ENCODE results near the gene TENT4B. TPM values are rescaled to one million over a fixed set of nuclear protein-coding genes. Genes with fewer than 3 reads are reported as not detected.

The TENT4B gene
- total RNA-seq, 1 experiment from 2014 or later: 13.0 TPM

GRCh38 chr16:50272111-50272571, 119.0 kb downstream of the TENT4B start:
- Histone ChIP-seq H3K4ac (ENCODE audit: low read depth, low read length) (no peak overlapping the region), H3K4me1 (ENCODE audit: insufficient read depth, low read length) (peaks cover 2% of the 10 kb centered on the region; the same call in 1 of the 2 replicates), H2BK20ac (ENCODE audit: low read depth, low read length, poor library complexity, severe bottlenecking) (no peak overlapping the region), H3K14ac (ENCODE audit: insufficient read depth, low read length) (no peak overlapping the region), H3K9ac (ENCODE audit: extremely low read depth, insufficient read length, low read length) (no peak overlapping the region), H3K9me3 (ENCODE audit: control insufficient read depth, low read depth, low read length) (no peaks in the 10 kb centered on the region), H4K20me1 (ENCODE audit: control insufficient read depth, insufficient read depth, insufficient read length) (no peaks in the 10 kb centered on the region), H2AK5ac (ENCODE audit: insufficient read length, low read length) (no peak overlapping the region), H3K27ac (ENCODE audit: insufficient read length, low read depth, low read length) (no peak overlapping the region), H3T11ph (ENCODE audit: low read length) (no peak overlapping the region), H2AFZ (ENCODE audit: low read length) (no peak overlapping the region), H2BK120ac (ENCODE audit: low read depth, low read length, poor library complexity, severe bottlenecking) (no peak overlapping the region), H4K91ac (ENCODE audit: insufficient read length, low read depth, low read length) (no peak overlapping the region), H4K5ac (ENCODE audit: insufficient read length, low read depth, low read length) (no peak overlapping the region), H3K56ac (ENCODE audit: insufficient read length, low read depth, low read length) (no peak overlapping the region), H3K27me3 (ENCODE audit: insufficient read depth, low read length) (no peaks in the 10 kb centered on the region), H3K79me2 (ENCODE audit: insufficient read depth, low read length) (no peaks in the 10 kb centered on the region), H2BK12ac (ENCODE audit: insufficient read length, low read depth, low read length) (no peak overlapping the region), H3K4me2 (ENCODE audit: insufficient read depth, insufficient read length, low read length) (no peak overlapping the region), H2BK5ac (ENCODE audit: insufficient read length, low read length) (no peak overlapping the region), H4K8ac (replicated peaks; ENCODE audit: insufficient read length, low read depth, low read length) (no peak overlapping the region), H3K23me2 (ENCODE audit: insufficient read length, low read depth, low read length, poor library complexity, severe bottlenecking) (no peaks in the 10 kb centered on the region), H3K79me1 (ENCODE audit: insufficient read depth, low read depth, low read length, poor library complexity, severe bottlenecking) (no peaks in the 10 kb centered on the region), H3K18ac (ENCODE audit: insufficient read length, low read depth, low read length) (no peak overlapping the region), H2BK15ac (ENCODE audit: low read depth, low read length) (no peak overlapping the region), H3K23ac (ENCODE audit: insufficient read length, low read depth, low read length) (no peak overlapping the region)
- Mint-ChIP-seq H3K36me3 (ENCODE audit: insufficient read depth in 1 of 3, low read depth in 3 of 3) (no peaks in the 10 kb centered on the region), H3K27ac (no peak overlapping the region), H3K4me1 (peaks cover 2 to 13% of the 10 kb centered on the region in 2 experiments; a peak in 3 of 4 replicates), H3K4me3 (no peak overlapping the region), H3K9me3 (peaks cover 0 to 2% of the 10 kb centered on the region in 2 experiments; a peak in 2 of 5 replicates), H3K27me3 (ENCODE audit: low read depth) (no peaks in the 10 kb centered on the region; the same call in 1 of the 2 replicates)
- TF ChIP-seq CTCF (conservative IDR thresholded peaks at IDR 0.05): no peak
- no CpG with 5 or more reads among the region's 7 CpGs for WGBS (ENCODE audit: extremely low coverage, insufficient read length, low lambda C conversion rate)
- DNase-seq: no peak
